GM12878 (cell line): ENCODE results near the gene DUOXA1. TPM values are rescaled to one million over a fixed set of nuclear protein-coding genes. Genes with fewer than 3 reads are reported as not detected.

ENCODE experiments used
- KDM1A ChIP-seq: fragments of 200-600 bp; sonication (generic); IDR thresholded peaks from 2 replicates; pipeline ENCODE4 v1.6.1; 2016; ENCODE audit warnings: borderline replicate concordance
- MLLT1 ChIP-seq: fragments of 450-650 bp; IDR thresholded peaks from 2 replicates; pipeline ENCODE4 v1.6.1; 2016; ENCODE audit warnings: mild to moderate bottlenecking
- PML ChIP-seq: IDR thresholded peaks from 2 replicates; pipeline ENCODE4 v1.6.1; 2012; ENCODE audit warnings: low read length, inconsistent platforms
- ZBTB40 ChIP-seq: fragments of 450-650 bp; IDR thresholded peaks from 2 replicates; pipeline ENCODE4 v1.6.1; 2016; ENCODE audit warnings: mild to moderate bottlenecking, moderate library complexity, borderline replicate concordance
- polyA plus RNA-seq, 11 experiments: library from polyadenylated mRNA; depleted of rRNA in 4 of 11; unstranded in 6 of 11; stranded (reverse) in 5 of 11; fragments of >200 nt; fragmentation: Nextera tagmentation in 4 of 11; fragmentation: Illumina TruSeq in 1 of 11; extraction: Ambion mirVana in 4 of 11; extraction: Trizol in 1 of 11; gene quantifications; 1 replicate in 1 of 11; 2 replicates in 10 of 11; pipeline versions ENCODE4 v1.2.1 to v1.2.3, GENCODE V29; 2011 to 2016; ENCODE audit warnings: inconsistent platforms in 2 of 11, missing spikeins in 2 of 11, low read depth in 1 of 11
- total RNA-seq, 4 experiments: library from RNA; depleted of rRNA in 3 of 4; stranded (reverse); fragments of >200 nt in 3 of 4; fragmentation: Illumina TruSeq in 1 of 4; extraction: Trizol in 1 of 4; gene quantifications; 2 replicates each; pipeline versions ENCODE4 v1.2.1 to v1.2.3, GENCODE V29; 2013 to 2021
- TF ChIP-seq, protein P1 (sequence below): fragments of 450-650 bp; formaldehyde crosslinking; IDR thresholded peaks from 2 replicates; pipeline ENCODE4 v1.4.0; 2020; ENCODE audit warnings: mild to moderate bottlenecking, moderate library complexity

The DUOXA1 gene
- total and polyA plus RNA-seq, 10 of the 15 experiments (the other 5 are each of a cell fraction or from before 2014, with no cell fraction given), result 0.08 TPM; not detected in 9

DNA sequence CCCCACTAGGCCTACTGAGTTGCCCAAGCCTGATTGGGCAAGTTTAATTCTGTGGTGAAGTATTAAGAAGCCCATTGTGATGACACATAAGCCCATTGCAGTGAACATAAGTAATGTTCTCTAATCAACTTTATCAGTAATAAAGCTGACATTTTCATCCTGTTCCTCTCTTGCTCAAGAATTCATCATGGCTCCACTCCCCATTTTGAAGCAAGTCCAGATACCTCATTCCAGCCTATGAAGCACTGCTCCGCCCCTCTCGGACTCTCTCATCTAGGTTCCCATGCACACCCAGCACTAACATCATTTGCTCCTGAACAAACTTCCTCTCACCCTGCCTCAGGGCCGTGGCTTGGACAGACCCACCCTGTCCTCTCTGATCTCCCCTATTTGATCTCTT lies 47.6 kb upstream of the DUOXA1 start (continued):
- TF ChIP-seq ZBTB40 (no peak), KDM1A (no peak), PML (no peak), MLLT1 (no peak)
- TF ChIP-seq, protein P1, sequence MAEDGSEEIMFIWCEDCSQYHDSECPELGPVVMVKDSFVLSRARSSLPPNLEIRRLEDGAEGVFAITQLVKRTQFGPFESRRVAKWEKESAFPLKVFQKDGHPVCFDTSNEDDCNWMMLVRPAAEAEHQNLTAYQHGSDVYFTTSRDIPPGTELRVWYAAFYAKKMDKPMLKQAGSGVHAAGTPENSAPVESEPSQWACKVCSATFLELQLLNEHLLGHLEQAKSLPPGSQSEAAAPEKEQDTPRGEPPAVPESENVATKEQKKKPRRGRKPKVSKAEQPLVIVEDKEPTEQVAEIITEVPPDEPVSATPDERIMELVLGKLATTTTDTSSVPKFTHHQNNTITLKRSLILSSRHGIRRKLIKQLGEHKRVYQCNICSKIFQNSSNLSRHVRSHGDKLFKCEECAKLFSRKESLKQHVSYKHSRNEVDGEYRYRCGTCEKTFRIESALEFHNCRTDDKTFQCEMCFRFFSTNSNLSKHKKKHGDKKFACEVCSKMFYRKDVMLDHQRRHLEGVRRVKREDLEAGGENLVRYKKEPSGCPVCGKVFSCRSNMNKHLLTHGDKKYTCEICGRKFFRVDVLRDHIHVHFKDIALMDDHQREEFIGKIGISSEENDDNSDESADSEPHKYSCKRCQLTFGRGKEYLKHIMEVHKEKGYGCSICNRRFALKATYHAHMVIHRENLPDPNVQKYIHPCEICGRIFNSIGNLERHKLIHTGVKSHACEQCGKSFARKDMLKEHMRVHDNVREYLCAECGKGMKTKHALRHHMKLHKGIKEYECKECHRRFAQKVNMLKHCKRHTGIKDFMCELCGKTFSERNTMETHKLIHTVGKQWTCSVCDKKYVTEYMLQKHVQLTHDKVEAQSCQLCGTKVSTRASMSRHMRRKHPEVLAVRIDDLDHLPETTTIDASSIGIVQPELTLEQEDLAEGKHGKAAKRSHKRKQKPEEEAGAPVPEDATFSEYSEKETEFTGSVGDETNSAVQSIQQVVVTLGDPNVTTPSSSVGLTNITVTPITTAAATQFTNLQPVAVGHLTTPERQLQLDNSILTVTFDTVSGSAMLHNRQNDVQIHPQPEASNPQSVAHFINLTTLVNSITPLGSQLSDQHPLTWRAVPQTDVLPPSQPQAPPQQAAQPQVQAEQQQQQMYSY (CRISPR knock-in tag), result no peak
